ENCODE measurements around the gene PRRX1. TPM values are rescaled to one million over a fixed set of nuclear protein-coding genes. Genes with fewer than 3 reads are reported as not detected.

The PRRX1 gene
- total and polyA plus RNA-seq, 12 donors: 6.8 to 23.4 (median 13.6) TPM

GRCh38 chr1:170662561-170663403, 1.1 kb upstream of the PRRX1 start:
- Histone ChIP-seq H3K4me3 (peak overlapping the region in 1 of 4 donors; percentile 68), H3K4me1 (replicated peaks in 1 of 2) (peaks cover 0 to 9% of the 10 kb centered on the region in 2 donors), H3K27ac (peak overlapping the region in 1 of 5 donors; percentile 70), H3K9me3 (replicated peaks in 1 of 3) (no peaks in the 10 kb centered on the region), H3K36me3 (replicated peaks in 1 of 2) (no peaks in the 10 kb centered on the region), H3K27me3 (peaks cover 41% of the 10 kb centered on the region)
- TF ChIP-seq CTCF (IDR thresholded peaks at IDR 0.05): no peak
- no peak for TF ChIP-seq POLR2A (IDR thresholded peaks at IDR 0.05)
- 5 to 15% (median 8%) methylated on average over 11 of the region's 11 CpGs for WGBS, 4 donors
- intact Hi-C loops (cut with DNase I): no loop called here
- DNase-seq: no peak

- Histone ChIP-seq H3K27ac (peak overlapping the region in 1 of 5 donors; percentile 70), H3K4me1 (replicated peaks in 1 of 2) (peaks cover 0 to 9% of the 10 kb centered on the region in 2 donors), H3K9me3 (replicated peaks in 1 of 3) (no peaks in the 10 kb centered on the region), H3K4me3 (peak overlapping the region in 1 of 4 donors; percentile 68), H3K36me3 (replicated peaks in 1 of 2) (no peaks in the 10 kb centered on the region), H3K27me3 (peaks cover 41% of the 10 kb centered on the region)
- intact Hi-C loops (cut with DNase I): no loop called here
- TF ChIP-seq CTCF (IDR thresholded peaks at IDR 0.05): no peak
- no peak for TF ChIP-seq POLR2A (IDR thresholded peaks at IDR 0.05)
- DNase-seq: no peak
- WGBS, 4 donors: 11% methylated on average over 12 of the region's 12 CpGs
Measured at GRCh38 chr1:170663404-170664092, 383 bp upstream of the PRRX1 start.

- WGBS, 4 donors: 15 to 43% (median 18%) methylated on average over 15 to 37 of the region's 37 CpGs
- H3K4me1 ChIP-seq (replicated peaks in 1 of 2): peaks cover 0 to 9% of the 10 kb centered on the region in 2 donors
Measured at GRCh38 chr1:170664828-170665612, 1.1 kb downstream of the PRRX1 start.

More at GRCh38 chr1:170664828-170665612, 1.1 kb downstream of the PRRX1 start:
- Histone ChIP-seq H3K36me3 (replicated peaks in 1 of 2) (no peaks in the 10 kb centered on the region), H3K9me3 (replicated peaks in 1 of 3) (no peaks in the 10 kb centered on the region), H3K4me3 (peak overlapping the region in 2 of 4 donors; percentile 47 to 68), H3K27ac (peak overlapping the region in 2 of 5 donors; percentile 70 to 82), H3K27me3 (peaks cover 48% of the 10 kb centered on the region)
- TF ChIP-seq CTCF (IDR thresholded peaks at IDR 0.05) (peak in 3 of 6 experiments; percentile 4 to 22 (median 21)), POLR2A (IDR thresholded peaks at IDR 0.05) (peak in 1 of 2 donors; percentile 33)
- intact Hi-C loops (cut with DNase I): loop anchor here in 1 of 2 donors (5.0 kb wide), 1 partner anchor 653 kb away; no protein-coding TSS in a partner anchor
- peak in 6 of 7 donors; percentile 46 to 63 (median 56) for DNase-seq

Measured in adrenal gland (tissue), 12 donors.